Measurements from ENCODE around the gene ARHGAP31.

ARHGAP31 gene

GRCh38 chr3:119359476-119360326 lies 65.5 kb downstream of the ARHGAP31 start:
- no peak for TF ChIP-seq CTCF (conservative IDR thresholded peaks at IDR 0.05; ENCODE audit: low read length)
- no peak for DNase-seq (ENCODE audit: low read depth)
- H3K4me3 ChIP-seq (ENCODE audit: low read length): no peak overlapping the region

- no peak for TF ChIP-seq CTCF (conservative IDR thresholded peaks at IDR 0.05; ENCODE audit: low read length)
Observed at GRCh38 chr3:119360736-119361462, 66.7 kb downstream of the ARHGAP31 start.

GRCh38 chr3:119362010-119362409 lies 67.8 kb downstream of the ARHGAP31 start:
- no peak for TF ChIP-seq CTCF (conservative IDR thresholded peaks at IDR 0.05; ENCODE audit: low read length)
- H3K4me3 ChIP-seq (ENCODE audit: low read length): no peak overlapping the region
- DNase-seq (ENCODE audit: low read depth): no peak

More at GRCh38 chr3:119360736-119361462, 66.7 kb downstream of the ARHGAP31 start:
- no peak for DNase-seq (ENCODE audit: low read depth)
- no peak overlapping the region for H3K4me3 ChIP-seq (ENCODE audit: low read length)

GRCh38 chr3:119362940-119363725 lies 69.0 kb downstream of the ARHGAP31 start:
- DNase-seq (ENCODE audit: low read depth): no peak
- no peak overlapping the region for H3K4me3 ChIP-seq (ENCODE audit: low read length)
- no peak for TF ChIP-seq CTCF (conservative IDR thresholded peaks at IDR 0.05; ENCODE audit: low read length)

- no peak overlapping the region for H3K4me3 ChIP-seq (ENCODE audit: low read length)
- no peak for DNase-seq (ENCODE audit: low read depth)
- TF ChIP-seq CTCF (conservative IDR thresholded peaks at IDR 0.05; ENCODE audit: low read length): no peak
Observed at GRCh38 chr3:119364401-119364800, 70.2 kb downstream of the ARHGAP31 start.

GRCh38 chr3:119365418-119365817 lies 71.2 kb downstream of the ARHGAP31 start:
- no peak for DNase-seq (ENCODE audit: low read depth)
- H3K4me3 ChIP-seq (ENCODE audit: low read length): no peak overlapping the region
- no peak for TF ChIP-seq CTCF (conservative IDR thresholded peaks at IDR 0.05; ENCODE audit: low read length)

Data from AG10803 (cell line).